Ovary (tissue), 9 donors: ENCODE results near the gene GPER1. TPM values are rescaled to one million over a fixed set of nuclear protein-coding genes. Genes with fewer than 3 reads are reported as not detected.
A peak's percentile ranks its signal among the peaks of the same experiment; 100 is the strongest.

Experiments
- DNase-seq, 5 donors: peaks; one replicate each; pipeline ENCODE4 v3.0.0-alpha.2; 2019 to 2020
- H3K27ac ChIP-seq, 2 donors: fragments of 200-600 bp; one replicate each; pipeline versions ENCODE4 v1.5.1 to v1.8.0; 2019 to 2022
- H3K27me3 ChIP-seq: fragments of 200-600 bp; one replicate; pipeline ENCODE4 v1.8.0; 2022
- H3K36me3 ChIP-seq: fragments of 200-600 bp; sonication (generic); one replicate; pipeline ENCODE4 v1.5.1; 2019
- H3K4me1 ChIP-seq: one replicate; pipeline ENCODE4 v1.8.1; 2013; ENCODE audit warnings: mild to moderate bottlenecking, moderate library complexity; ENCODE audit not compliant: insufficient read depth
- H3K4me3 ChIP-seq: fragments of 200-600 bp; sonication (generic); one replicate; pipeline ENCODE4 v1.5.1; 2017
- H3K9me3 ChIP-seq, 2 donors: fragments of 200-600 bp in 1 of 2; sonication (generic) in 1 of 2; one replicate each; pipeline versions ENCODE4 v1.5.1 to v1.8.1; 2013 to 2019; ENCODE audit warnings: mild to moderate bottlenecking in 1 of 2, moderate library complexity in 1 of 2
- EP300 ChIP-seq: sonication (generic); formaldehyde crosslinking; IDR thresholded peaks from one replicate; pipeline ENCODE4 v1.6.1; 2017; ENCODE audit warnings: antibody characterized with exemption
- POLR2A ChIP-seq: fragments of 450-650 bp; IDR thresholded peaks from one replicate; pipeline ENCODE4 v1.6.1; 2017; ENCODE audit warnings: antibody characterized with exemption, mild to moderate bottlenecking, moderate library complexity
- WGBS, 3 donors: extraction: QIAGEN DNeasy Blood & Tissue Kit in 1 of 3; methylation state at CpG; one replicate each; pipeline versions ENCODE4 v1.1.5 to v1.1.7; 2013 to 2017; 5-methylcytosine and 5-hydroxymethylcytosine counted together
- intact Hi-C, 4 donors: fragments of 100-400 bp; cut with DNase I; formaldehyde crosslinking; loops; one replicate each; pipeline versions ENCODE4 v1.11.0 to v1.15.1; 2022 to 2023
- polyA plus RNA-seq, 2 donors: library from polyadenylated mRNA; stranded (reverse); fragments of 200-250 nt in 1 of 2; fragments of 350-450 nt in 1 of 2; fragmentation: Illumina TruSeq in 1 of 2; extraction: RNeasy Lipid Tissue Mini Kit (QIAGEN cat#74804) in 1 of 2; gene quantifications; one replicate each; pipeline ENCODE4 v1.2.3, GENCODE V29; 2013 to 2014
- total RNA-seq, 7 donors: library from RNA; depleted of rRNA in 2 of 7; stranded (reverse); fragments of >200 nt in 2 of 7; fragmentation: NEBNext Ultra II Directional in 3 of 7; extraction: Animal tissue kit (Norgen Biotek cat#: 25700) in 3 of 7; gene quantifications; one replicate each; pipeline versions ENCODE4 v1.1.0 to v1.2.4, GENCODE V29; 2016 to 2023
- TF ChIP-seq, protein P1 (sequence below), 3 donors: fragments of 450-650 bp in 2 of 3; fragments of 200-600 bp in 1 of 3; IDR thresholded peaks; one replicate each; pipeline versions ENCODE4 v1.5.1 to v1.8.0; 2016 to 2022; ENCODE audit warnings: antibody characterized with exemption in 3 of 3, mild to moderate bottlenecking in 1 of 3
- donor health status: DM: no; HTN: no; CAD: no; lungs with moderate emphysema.
- donor health status: DM: no; HTN: no; CAD: no.
- donor health status: Bipolar disorder and iron deficiency.
- donor health status: DM: yes; HTN: yes; CAD: no.
- donor health status: DM: no; HTN: no; CAD: no.
- donor health status: DM: yes; HTN: yes; CAD: no.

Gene GPER1
- total and polyA plus RNA-seq, 9 donors = 0.48 to 7.5 (median 2.9) TPM

DNA sequence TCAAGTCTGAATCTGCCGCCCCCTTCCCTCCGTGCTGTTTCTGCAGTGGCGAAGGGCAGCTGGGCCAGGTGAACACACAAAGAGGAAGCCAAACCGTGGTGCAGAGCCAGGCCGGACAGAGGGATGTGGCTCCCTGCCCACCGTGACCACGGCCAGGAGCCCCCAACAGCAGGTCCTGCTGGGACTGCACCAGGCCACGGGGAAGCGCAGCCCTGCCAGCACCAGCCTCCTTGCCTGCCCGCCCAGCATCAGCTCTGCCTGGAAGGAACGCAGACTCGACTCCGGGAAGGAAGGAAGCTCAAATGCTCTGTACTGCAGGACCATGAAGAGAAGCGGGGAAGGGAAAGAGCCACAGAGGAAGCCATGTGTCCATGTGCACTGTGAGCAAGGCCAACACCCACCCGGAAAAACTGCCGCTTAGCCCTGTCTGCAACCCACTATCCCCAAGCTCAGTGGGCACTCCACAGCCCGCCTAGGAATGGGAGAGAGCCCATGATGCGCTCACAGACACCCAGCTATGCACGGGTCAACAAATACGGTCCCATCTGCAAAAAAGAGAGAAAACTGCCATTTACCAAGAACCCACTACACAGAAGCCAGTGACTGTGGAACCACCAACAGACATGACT lies 19.0 kb downstream of the GPER1 start:
- Histone ChIP-seq H3K27me3 (no peaks in the 10 kb centered on the region), H3K27ac (no peak overlapping the region), H3K36me3 (no peaks in the 10 kb centered on the region), H3K4me1 (no peaks in the 10 kb centered on the region), H3K4me3 (no peak overlapping the region), H3K9me3 (no peaks in the 10 kb centered on the region)
- TF ChIP-seq, protein P1, sequence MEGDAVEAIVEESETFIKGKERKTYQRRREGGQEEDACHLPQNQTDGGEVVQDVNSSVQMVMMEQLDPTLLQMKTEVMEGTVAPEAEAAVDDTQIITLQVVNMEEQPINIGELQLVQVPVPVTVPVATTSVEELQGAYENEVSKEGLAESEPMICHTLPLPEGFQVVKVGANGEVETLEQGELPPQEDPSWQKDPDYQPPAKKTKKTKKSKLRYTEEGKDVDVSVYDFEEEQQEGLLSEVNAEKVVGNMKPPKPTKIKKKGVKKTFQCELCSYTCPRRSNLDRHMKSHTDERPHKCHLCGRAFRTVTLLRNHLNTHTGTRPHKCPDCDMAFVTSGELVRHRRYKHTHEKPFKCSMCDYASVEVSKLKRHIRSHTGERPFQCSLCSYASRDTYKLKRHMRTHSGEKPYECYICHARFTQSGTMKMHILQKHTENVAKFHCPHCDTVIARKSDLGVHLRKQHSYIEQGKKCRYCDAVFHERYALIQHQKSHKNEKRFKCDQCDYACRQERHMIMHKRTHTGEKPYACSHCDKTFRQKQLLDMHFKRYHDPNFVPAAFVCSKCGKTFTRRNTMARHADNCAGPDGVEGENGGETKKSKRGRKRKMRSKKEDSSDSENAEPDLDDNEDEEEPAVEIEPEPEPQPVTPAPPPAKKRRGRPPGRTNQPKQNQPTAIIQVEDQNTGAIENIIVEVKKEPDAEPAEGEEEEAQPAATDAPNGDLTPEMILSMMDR (IDR thresholded peaks at IDR 0.05) = no peak
- TF ChIP-seq EP300 (no peak), POLR2A (no peak)
- intact Hi-C loops = no loop called here
- 63 to 73% (median 72%) methylated on average over 18 to 20 of the region's 20 CpGs for WGBS, 3 donors
- peak in 2 of 5 donors; percentile 13 to 34 for DNase-seq

DNA sequence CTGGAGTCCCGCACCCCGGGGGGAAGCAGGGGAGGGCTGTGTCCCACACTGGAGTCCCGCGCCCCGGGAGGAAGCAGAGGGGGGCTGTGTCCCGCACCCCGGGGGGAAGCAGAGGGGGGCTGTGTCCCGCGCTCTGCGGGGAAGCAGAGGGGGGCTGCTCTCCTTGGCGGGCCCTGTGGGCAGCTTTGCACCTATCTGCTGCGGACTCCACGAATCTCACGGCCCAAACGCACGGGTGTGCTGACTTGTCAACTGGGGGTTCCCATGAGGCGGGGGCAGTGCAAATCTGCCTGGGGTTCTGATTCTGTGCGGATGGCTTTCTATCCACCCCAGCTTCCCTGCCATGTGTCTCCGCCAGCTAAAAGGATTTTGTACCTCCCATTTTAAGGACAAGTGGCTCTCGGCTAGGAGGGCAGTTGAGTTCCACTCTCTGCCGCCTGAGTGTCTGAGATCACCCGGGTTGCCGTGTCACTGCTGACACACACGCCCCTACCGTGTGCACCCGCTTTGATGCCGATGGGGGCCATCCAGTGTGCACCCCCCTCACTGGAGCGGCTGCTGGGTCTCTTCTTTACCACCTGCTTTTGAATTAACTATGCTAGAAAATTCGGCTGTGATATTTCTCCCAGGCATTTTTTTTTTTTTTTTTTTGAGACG lies 20.5 kb downstream of the GPER1 start:
- Histone ChIP-seq H3K4me1 (no peaks in the 10 kb centered on the region), H3K27me3 (no peaks in the 10 kb centered on the region), H3K4me3 (no peak overlapping the region), H3K27ac (no peak overlapping the region), H3K9me3 (no peaks in the 10 kb centered on the region), H3K36me3 (no peaks in the 10 kb centered on the region)
- TF ChIP-seq EP300 (no peak), POLR2A (no peak)
- TF ChIP-seq, protein P1 (IDR thresholded peaks at IDR 0.05) = no peak
- intact Hi-C loops = no loop called here
- peak in 2 of 5 donors; percentile 23 to 24 for DNase-seq
- 88 to 91% (median 91%) methylated on average over 21 to 30 of the region's 30 CpGs for WGBS, 3 donors

DNA sequence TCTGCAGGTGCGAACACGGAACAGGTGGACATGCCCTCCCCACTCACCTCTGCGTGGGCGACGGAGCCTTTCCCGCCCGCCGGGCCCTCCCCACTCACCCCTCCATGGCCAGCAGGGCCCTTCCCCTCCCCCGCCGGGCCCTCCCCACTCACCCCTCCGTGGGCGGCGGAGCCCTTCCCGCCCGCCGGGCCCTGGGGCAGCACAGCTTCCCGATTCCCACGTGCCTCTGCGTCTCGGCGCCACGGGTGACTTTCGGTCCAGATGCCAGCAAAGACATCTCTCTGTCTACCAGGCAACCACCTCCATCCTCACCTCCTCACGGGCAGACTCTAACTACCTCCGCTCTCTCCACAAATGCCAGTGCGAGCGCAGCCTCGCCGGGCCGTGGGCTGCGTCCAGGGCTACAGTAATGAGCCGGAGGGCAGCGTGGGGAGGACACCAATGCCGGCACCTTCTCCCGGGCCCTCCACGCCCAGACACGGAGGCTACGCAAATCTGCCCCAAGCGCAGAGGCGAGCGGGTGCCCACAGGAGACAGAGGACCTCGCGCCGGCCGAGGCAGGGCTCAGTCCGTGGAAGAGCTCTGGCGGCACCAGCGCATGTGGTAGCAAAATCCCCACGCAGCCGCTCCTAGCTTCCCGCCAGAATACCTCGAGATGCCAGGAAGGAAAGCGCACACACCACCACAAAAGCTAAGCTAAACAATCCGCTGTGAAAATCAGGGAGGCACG lies 21.8 kb downstream of the GPER1 start:
- no peaks in the 10 kb centered on the region for H3K9me3 ChIP-seq
- 91 to 95% (median 93%) methylated on average over 52 to 55 of the region's 55 CpGs for WGBS, 3 donors
- no peaks in the 10 kb centered on the region for H3K36me3 ChIP-seq
- H3K27me3 ChIP-seq = no peaks in the 10 kb centered on the region
- H3K4me1 ChIP-seq = no peaks in the 10 kb centered on the region
- no peak overlapping the region for H3K4me3 ChIP-seq
- no peak overlapping the region for H3K27ac ChIP-seq
- intact Hi-C loops = no loop called here
- TF ChIP-seq POLR2A = no peak
- TF ChIP-seq EP300 = no peak
- TF ChIP-seq, protein P1 (IDR thresholded peaks at IDR 0.05) = no peak
- peak in 2 of 5 donors; percentile 27 to 28 for DNase-seq

DNA sequence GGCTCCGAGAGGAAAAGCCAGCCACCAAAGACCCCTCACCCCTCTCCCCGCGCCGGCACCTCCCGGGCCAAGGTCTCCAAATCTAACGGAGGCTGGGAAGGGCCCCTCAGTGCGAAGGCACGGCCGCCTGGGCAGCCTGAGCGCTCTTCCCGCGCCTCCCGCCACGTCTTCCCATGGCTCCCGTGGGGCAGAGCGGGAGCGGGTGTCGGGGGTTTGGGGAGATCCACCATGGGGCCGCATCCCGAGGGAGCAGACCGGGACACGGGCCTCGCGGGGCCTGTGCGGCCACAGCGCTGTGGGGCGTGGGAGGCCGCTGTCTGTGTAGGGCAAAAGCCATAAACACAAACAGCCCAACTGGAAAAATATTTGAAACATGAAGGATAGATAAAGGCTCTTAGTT lies 22.4 kb downstream of the GPER1 start:
- H3K27ac ChIP-seq = no peak overlapping the region
- peak in 2 of 5 donors; percentile 11 to 20 for DNase-seq
- H3K27me3 ChIP-seq = no peaks in the 10 kb centered on the region
- H3K9me3 ChIP-seq = no peaks in the 10 kb centered on the region
- no peaks in the 10 kb centered on the region for H3K4me1 ChIP-seq
- intact Hi-C loops = no loop called here
- no peak for TF ChIP-seq EP300
- TF ChIP-seq, protein P1 (IDR thresholded peaks at IDR 0.05) = no peak
- TF ChIP-seq POLR2A = no peak
- no peaks in the 10 kb centered on the region for H3K36me3 ChIP-seq
- 71 to 87% (median 79%) methylated on average over 26 to 28 of the region's 28 CpGs for WGBS, 3 donors
- no peak overlapping the region for H3K4me3 ChIP-seq
